Neural cell (in vitro differentiated cells): ENCODE measurements around the gene COBL. TPM values are rescaled to one million over a fixed set of nuclear protein-coding genes. Genes with fewer than 3 reads are reported as not detected.

Source experiments
- H2AFZ ChIP-seq: fragments of 200-600, 300-800 bp; sonication (generic), shearing (Covaris generic); 2 replicates; pipeline ENCODE4 v1.6.0; 2014; ENCODE audit warnings: low read depth, mild to moderate bottlenecking, antibody characterized with exemption, low read length, moderate library complexity
- H3F3A ChIP-seq: fragments of 200-600 bp; shearing (Covaris generic); 2 replicates; pipeline ENCODE4 v1.6.1; 2016; ENCODE audit warnings: mild to moderate bottlenecking, moderate library complexity, mixed read lengths, antibody characterized with exemption, low read length; ENCODE audit not compliant: insufficient read depth, poor library complexity, severe bottlenecking
- H3K27ac ChIP-seq: fragments of 200-600, 300-800 bp; sonication (generic), shearing (Covaris generic); 2 replicates; pipeline ENCODE4 v1.5.1; 2014; ENCODE audit warnings: mild to moderate bottlenecking, low read length, moderate library complexity
- H3K27me3 ChIP-seq: fragments of 300-800, 200-600 bp; sonication (generic), shearing (Covaris generic); 2 replicates; pipeline ENCODE4 v1.6.0; 2014; ENCODE audit warnings: mild to moderate bottlenecking, low read depth, low read length, moderate library complexity; ENCODE audit not compliant: insufficient read depth
- H3K36me3 ChIP-seq: fragments of 300-800, 200-600 bp; sonication (generic), shearing (Covaris generic); 2 replicates; pipeline ENCODE4 v1.5.1; 2014; ENCODE audit warnings: mild to moderate bottlenecking, antibody characterized with exemption, low read length, moderate library complexity; ENCODE audit not compliant: insufficient read depth
- H3K4me2 ChIP-seq: fragments of 300-800, 200-600 bp; sonication (generic), shearing (Covaris generic); 2 replicates; pipeline ENCODE4 v1.6.0; 2014; ENCODE audit warnings: mild to moderate bottlenecking, low read length
- H3K4me3 ChIP-seq: fragments of 300-800, 200-600 bp; sonication (generic), shearing (Covaris generic); 2 replicates; pipeline ENCODE4 v1.5.1; 2014; ENCODE audit warnings: mild to moderate bottlenecking, low read length, moderate library complexity
- H3K79me2 ChIP-seq: fragments of 200-600 bp; shearing (Covaris generic); replicated peaks from 2 replicates; pipeline ENCODE4 v1.6.0; 2014; ENCODE audit warnings: mild to moderate bottlenecking, low read length, moderate library complexity; ENCODE audit not compliant: insufficient read depth
- H3K9ac ChIP-seq: fragments of 300-800, 200-600 bp; sonication (generic), shearing (Covaris generic); 2 replicates; pipeline ENCODE4 v1.6.1; 2016; ENCODE audit warnings: mild to moderate bottlenecking, low read length, mixed read lengths
- H3K9me2 ChIP-seq: fragments of 200-600 bp; shearing (Covaris generic); 2 replicates; pipeline ENCODE4 v1.6.1; 2016; ENCODE audit warnings: mild to moderate bottlenecking, low read length, mixed read lengths; ENCODE audit not compliant: insufficient read depth
- H3K9me3 ChIP-seq: fragments of 200-600, 300-800 bp; sonication (generic), shearing (Covaris generic); 2 replicates; pipeline ENCODE4 v1.6.1; 2016; ENCODE audit warnings: mild to moderate bottlenecking, mixed run types, low read length, moderate library complexity, mixed read lengths
- H4K20me1 ChIP-seq: fragments of 200-600 bp; shearing (Covaris generic); 2 replicates; pipeline ENCODE4 v1.6.1; 2016; ENCODE audit warnings: mild to moderate bottlenecking, mixed run types; ENCODE audit not compliant: insufficient read depth
- CTCF ChIP-seq: fragments of 450-650 bp; IDR thresholded peaks from 2 replicates; pipeline ENCODE4 v1.5.1; 2014; ENCODE audit warnings: antibody characterized with exemption, mild to moderate bottlenecking, moderate library complexity; ENCODE audit not compliant: poor library complexity, severe bottlenecking
- EP300 ChIP-seq: fragments of 450-650 bp; conservative IDR thresholded peaks from 2 replicates; pipeline ENCODE4 v1.6.1; 2014; ENCODE audit warnings: antibody characterized with exemption, mild to moderate bottlenecking, moderate library complexity; ENCODE audit not compliant: poor library complexity, severe bottlenecking
- EZH2 ChIP-seq: fragments of 200-600, 300-800 bp; shearing (Covaris generic), sonication (generic); IDR thresholded peaks from 2 replicates; pipeline ENCODE4 v1.6.1; 2014; ENCODE audit warnings: antibody characterized with exemption, low read length, borderline replicate concordance, mild to moderate bottlenecking; ENCODE audit not compliant: insufficient read depth, poor library complexity, severe bottlenecking
- MXI1 ChIP-seq: fragments of 450-650 bp; conservative IDR thresholded peaks from 2 replicates; pipeline ENCODE4 v1.6.1; 2014; ENCODE audit warnings: antibody characterized with exemption, mild to moderate bottlenecking; ENCODE audit not compliant: poor library complexity, severe bottlenecking
- POLR2AphosphoS5 ChIP-seq: IDR thresholded peaks from 2 replicates; pipeline ENCODE4 v1.6.1; 2012
- RAD21 ChIP-seq: fragments of 450-650 bp; conservative IDR thresholded peaks from 2 replicates; pipeline ENCODE4 v1.6.1; 2014; ENCODE audit warnings: antibody characterized with exemption, mild to moderate bottlenecking, moderate library complexity
- REST ChIP-seq: IDR thresholded peaks from 2 replicates; pipeline ENCODE4 v1.6.1; 2012; ENCODE audit warnings: borderline replicate concordance
- SMC3 ChIP-seq: fragments of 450-650 bp; conservative IDR thresholded peaks from 2 replicates; pipeline ENCODE4 v1.6.1; 2014; ENCODE audit warnings: antibody characterized with exemption, mild to moderate bottlenecking, moderate library complexity; ENCODE audit not compliant: poor library complexity
- TAF1 ChIP-seq: IDR thresholded peaks from 2 replicates; pipeline ENCODE4 v1.6.1; 2012; ENCODE audit warnings: low read depth
- polyA plus RNA-seq: library from polyadenylated mRNA; depleted of rRNA; stranded (reverse); fragments of >200 nt; gene quantifications from 2 replicates; pipeline ENCODE4 v1.2.3, GENCODE V29; 2014

The COBL gene
- polyA plus RNA-seq, 1 donor from 2014 or later = 0.12 TPM

GRCh38 chr7:51227861-51228260, 88.7 kb downstream of the COBL start:
- Histone ChIP-seq H3K4me2 (no peak overlapping the region), H3K9me2 (no peaks in the 10 kb centered on the region), H4K20me1 (no peaks in the 10 kb centered on the region), H3K9me3 (no peaks in the 10 kb centered on the region), H2AFZ (no peak overlapping the region), H3F3A (no peaks in the 10 kb centered on the region), H3K27ac (no peak overlapping the region), H3K27me3 (no peaks in the 10 kb centered on the region), H3K36me3 (no peaks in the 10 kb centered on the region), H3K9ac (no peak overlapping the region), H3K4me3 (no peak overlapping the region), H3K79me2 (no peaks in the 10 kb centered on the region)
- TF ChIP-seq EP300 = no peak
- no peak for TF ChIP-seq RAD21
- no peak for TF ChIP-seq TAF1
- no peak for TF ChIP-seq EZH2
- no peak for TF ChIP-seq SMC3
- TF ChIP-seq MXI1 = no peak
- TF ChIP-seq REST = no peak
- TF ChIP-seq CTCF = no peak
- TF ChIP-seq POLR2AphosphoS5 = no peak

- Histone ChIP-seq H2AFZ (no peak overlapping the region), H3K9me2 (no peaks in the 10 kb centered on the region), H3K4me2 (no peak overlapping the region), H3K27me3 (no peaks in the 10 kb centered on the region), H3F3A (no peaks in the 10 kb centered on the region), H3K36me3 (no peaks in the 10 kb centered on the region), H3K27ac (no peak overlapping the region), H3K4me3 (no peak overlapping the region), H3K9me3 (no peaks in the 10 kb centered on the region), H4K20me1 (no peaks in the 10 kb centered on the region), H3K79me2 (no peaks in the 10 kb centered on the region), H3K9ac (no peak overlapping the region)
- TF ChIP-seq POLR2AphosphoS5 = no peak
- TF ChIP-seq REST = no peak
Measured at GRCh38 chr7:51226916-51227535, 89.6 kb downstream of the COBL start.
